ENCODE results near the gene RALGPS1. TPM values are rescaled to one million over a fixed set of nuclear protein-coding genes. Genes with fewer than 3 reads are reported as not detected.
A peak's percentile ranks its signal among the peaks of the same experiment; 100 is the strongest.

The RALGPS1 gene
- total RNA-seq, 4 donors from 2014 or later, result 7.3 to 22.4 (median 15.4) TPM

DNA sequence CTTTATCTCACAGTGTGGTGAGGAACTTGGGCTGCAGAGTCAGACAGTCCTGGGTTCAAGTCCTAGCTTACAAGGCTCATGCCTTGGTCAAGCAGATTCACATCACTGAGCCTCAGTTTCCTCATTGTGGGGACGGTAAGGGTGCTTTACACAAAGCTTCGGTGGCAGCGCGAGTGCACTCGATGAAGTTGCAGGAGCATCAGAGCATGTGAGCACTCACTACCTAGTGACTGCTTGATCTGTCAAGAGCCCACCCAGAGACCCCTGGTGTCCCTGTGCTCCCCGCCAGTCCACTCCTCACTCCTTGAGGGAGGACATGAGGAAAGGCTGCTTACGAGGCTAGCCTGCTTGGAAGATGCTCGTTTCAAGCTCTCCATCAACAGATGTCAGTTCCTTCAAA lies 293.8 kb downstream of the RALGPS1 start:
- no peak for TF ChIP-seq POLR2A (IDR thresholded peaks at IDR 0.05)
- 97 to 98% methylated on average over 8 of the region's 8 CpGs for WGBS, 2 donors
- intact Hi-C loops (cut with DNase I; ENCODE audit: low total_unique reads), result no loop called here
- DNase-seq (ENCODE audit: low spot score in 2 of 2), result no peak
- no peak overlapping the region for H3K4me3 ChIP-seq (ENCODE audit: low read depth, poor library complexity, severe bottlenecking)

DNA sequence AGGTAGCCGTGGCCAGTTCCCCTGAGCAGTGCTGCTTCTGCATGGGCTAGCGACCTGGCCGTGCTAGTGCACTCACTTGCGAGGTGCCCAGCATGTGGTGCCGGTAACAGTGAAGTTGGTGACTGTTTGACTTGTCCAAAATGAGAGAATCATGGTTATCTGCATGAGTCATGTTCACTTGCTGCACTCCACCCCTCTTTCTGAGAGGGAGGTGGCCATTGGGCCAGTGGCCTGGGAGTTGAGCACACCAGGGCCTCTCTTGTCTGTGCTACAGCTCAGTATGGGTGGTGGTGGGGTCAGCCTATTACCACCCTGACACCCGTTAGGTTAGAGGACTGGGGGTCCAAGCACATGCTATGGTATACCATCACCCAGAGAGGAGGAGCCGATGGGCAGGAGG lies 294.6 kb downstream of the RALGPS1 start:
- DNase-seq (ENCODE audit: low spot score in 2 of 2), result no peak
- TF ChIP-seq, protein P1, sequence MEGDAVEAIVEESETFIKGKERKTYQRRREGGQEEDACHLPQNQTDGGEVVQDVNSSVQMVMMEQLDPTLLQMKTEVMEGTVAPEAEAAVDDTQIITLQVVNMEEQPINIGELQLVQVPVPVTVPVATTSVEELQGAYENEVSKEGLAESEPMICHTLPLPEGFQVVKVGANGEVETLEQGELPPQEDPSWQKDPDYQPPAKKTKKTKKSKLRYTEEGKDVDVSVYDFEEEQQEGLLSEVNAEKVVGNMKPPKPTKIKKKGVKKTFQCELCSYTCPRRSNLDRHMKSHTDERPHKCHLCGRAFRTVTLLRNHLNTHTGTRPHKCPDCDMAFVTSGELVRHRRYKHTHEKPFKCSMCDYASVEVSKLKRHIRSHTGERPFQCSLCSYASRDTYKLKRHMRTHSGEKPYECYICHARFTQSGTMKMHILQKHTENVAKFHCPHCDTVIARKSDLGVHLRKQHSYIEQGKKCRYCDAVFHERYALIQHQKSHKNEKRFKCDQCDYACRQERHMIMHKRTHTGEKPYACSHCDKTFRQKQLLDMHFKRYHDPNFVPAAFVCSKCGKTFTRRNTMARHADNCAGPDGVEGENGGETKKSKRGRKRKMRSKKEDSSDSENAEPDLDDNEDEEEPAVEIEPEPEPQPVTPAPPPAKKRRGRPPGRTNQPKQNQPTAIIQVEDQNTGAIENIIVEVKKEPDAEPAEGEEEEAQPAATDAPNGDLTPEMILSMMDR (IDR thresholded peaks at IDR 0.05), result no peak
- TF ChIP-seq POLR2A (IDR thresholded peaks at IDR 0.05), result no peak
- WGBS, 2 donors, result 79 to 90% methylated on average over 6 to 7 of the region's 7 CpGs
- H3K4me3 ChIP-seq (ENCODE audit: low read depth, poor library complexity, severe bottlenecking), result no peak overlapping the region
- intact Hi-C loops (cut with DNase I; ENCODE audit: low total_unique reads), result no loop called here

DNA sequence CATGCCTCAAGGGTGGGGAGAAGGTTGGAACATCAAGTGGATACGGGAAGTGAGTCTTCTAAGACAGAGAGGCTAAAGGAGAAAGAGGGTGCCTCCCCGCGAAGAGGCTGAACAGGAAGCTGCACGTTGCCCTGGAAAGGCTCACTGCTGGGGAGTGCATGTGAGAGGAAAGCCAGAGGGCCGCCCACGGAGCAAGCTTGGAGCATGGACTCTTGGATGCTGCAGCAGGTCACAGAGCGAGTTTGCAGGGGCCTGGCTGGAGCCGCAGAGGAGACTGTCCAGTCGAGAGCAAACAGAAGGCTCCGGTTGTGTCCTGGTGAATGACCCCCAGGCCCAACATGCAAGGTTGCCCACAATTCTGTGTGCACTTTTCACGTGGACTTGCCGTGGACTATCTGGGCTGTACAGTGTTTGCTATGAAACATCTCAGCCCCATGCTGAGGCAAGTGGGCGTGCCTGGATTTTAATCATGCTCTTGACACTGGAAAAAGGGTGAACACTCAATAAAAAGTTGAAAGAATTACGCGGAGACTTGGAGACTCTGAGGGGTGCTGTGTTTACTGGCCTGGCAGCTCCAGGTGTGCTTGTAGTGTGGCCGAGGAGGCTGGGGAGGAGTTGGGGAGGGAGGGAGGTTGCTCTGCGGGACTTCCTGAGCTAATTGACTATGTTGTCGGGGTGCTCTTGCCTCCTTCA lies 295.5 kb downstream of the RALGPS1 start:
- no peak overlapping the region for H3K4me3 ChIP-seq (ENCODE audit: low read depth, poor library complexity, severe bottlenecking)
- WGBS, 2 donors, result 65 to 70% methylated on average over 17 to 18 of the region's 18 CpGs
- intact Hi-C loops (cut with DNase I; ENCODE audit: low total_unique reads), result no loop called here
- no peak for TF ChIP-seq POLR2A (IDR thresholded peaks at IDR 0.05)
- TF ChIP-seq, protein P1 (IDR thresholded peaks at IDR 0.05), result no peak
- DNase-seq (ENCODE audit: low spot score in 2 of 2), result no peak

DNA sequence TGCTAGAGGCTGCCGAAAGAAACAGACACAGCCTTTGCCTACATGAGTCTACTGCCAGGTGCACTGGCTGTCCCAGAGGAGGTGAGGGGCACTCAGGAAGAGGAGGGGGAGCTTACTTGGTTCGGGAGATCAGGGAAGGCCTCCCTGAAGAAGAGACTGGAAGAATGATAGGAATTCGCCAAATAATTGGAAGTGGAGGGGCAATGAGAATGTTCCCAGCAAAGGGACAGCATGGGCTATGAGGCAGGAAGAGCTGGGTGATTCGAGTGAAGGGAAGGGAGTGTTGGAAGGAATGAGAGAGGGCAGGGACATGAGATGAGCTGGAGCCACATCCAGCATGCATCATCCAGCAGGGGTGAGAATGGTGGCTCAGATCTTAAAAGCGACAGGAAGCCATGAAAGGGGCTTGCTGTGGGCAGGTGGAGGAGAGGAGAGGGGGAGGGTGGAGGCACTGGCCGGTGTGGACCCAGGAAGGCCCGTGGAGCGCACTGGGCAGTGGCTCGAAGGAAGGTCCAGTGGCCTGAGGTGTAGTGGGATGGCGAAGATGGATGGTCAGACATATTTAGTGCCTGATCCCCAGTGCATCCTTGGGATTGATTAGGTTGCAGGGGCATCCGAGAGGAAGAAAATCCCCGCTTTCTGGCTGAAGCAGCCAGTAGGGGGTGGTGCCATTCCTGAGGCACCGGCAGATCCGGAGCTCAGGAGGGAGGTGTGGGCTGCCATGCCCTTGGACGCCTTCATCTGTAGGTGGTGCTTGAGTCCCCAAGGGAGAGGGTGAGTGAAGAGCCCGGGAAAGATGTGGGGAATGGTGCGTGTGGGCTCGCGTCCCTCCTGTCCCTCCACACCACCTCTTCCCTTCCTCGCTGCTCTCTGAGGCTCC lies 296.5 kb downstream of the RALGPS1 start:
- H3K4me3 ChIP-seq (ENCODE audit: low read depth, poor library complexity, severe bottlenecking), result no peak overlapping the region
- TF ChIP-seq POLR2A (IDR thresholded peaks at IDR 0.05), result no peak
- TF ChIP-seq, protein P1 (IDR thresholded peaks at IDR 0.05), result no peak
- intact Hi-C loops (cut with DNase I; ENCODE audit: low total_unique reads), result no loop called here
- 90 to 92% methylated on average over 20 of the region's 20 CpGs for WGBS, 2 donors
- peak in 1 of 2 donors; percentile 46 for DNase-seq (ENCODE audit: low spot score in 2 of 2)

DNA sequence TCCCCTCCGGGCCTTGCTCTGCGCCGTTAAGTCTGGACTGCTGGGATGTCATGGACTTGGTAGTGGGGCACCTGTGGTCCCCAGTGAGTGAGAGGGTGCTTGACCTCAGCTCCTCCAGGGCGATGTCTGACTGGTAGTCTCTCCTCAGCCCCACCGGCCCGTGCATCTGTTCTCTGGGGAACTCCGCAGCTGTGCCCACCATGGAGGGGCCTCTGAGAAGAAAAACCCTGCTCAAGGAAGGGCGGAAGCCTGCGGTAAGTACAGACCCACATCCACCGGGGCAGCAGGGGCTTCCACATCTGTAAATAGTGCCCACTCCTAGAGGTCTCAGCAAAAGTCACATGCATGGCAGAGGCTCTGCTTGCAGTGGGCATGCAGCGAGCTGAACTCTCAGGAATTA lies 297.4 kb downstream of the RALGPS1 start:
- TF ChIP-seq, protein P1 (IDR thresholded peaks at IDR 0.05), result no peak
- no peak for DNase-seq (ENCODE audit: low spot score in 2 of 2)

DNA sequence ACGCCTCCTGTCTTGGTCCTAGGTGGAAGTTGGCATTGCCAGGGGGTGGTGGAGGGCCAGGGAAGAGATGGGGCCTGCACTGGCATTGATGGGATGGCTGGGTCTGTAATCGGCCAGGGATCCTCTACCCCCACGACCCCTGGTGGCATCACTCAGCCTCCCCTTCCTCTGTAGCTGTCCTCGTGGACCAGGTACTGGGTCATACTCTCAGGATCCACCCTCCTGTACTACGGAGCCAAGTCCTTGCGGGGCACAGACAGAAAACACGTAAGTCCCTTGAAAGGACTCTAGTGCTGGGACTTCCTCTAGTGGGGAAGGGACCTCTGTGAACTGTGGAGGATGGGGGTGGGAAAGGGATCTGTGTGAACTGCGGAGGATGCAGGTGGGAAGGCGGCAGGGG lies 297.9 kb downstream of the RALGPS1 start:
- no peak for TF ChIP-seq POLR2A (IDR thresholded peaks at IDR 0.05)
- TF ChIP-seq, protein P1 (IDR thresholded peaks at IDR 0.05), result no peak
- H3K4me3 ChIP-seq (ENCODE audit: low read depth, poor library complexity, severe bottlenecking), result no peak overlapping the region
- 83 to 89% methylated on average over 9 of the region's 9 CpGs for WGBS, 2 donors
- intact Hi-C loops (cut with DNase I; ENCODE audit: low total_unique reads), result no loop called here
- DNase-seq (ENCODE audit: low spot score in 2 of 2), result no peak

More for the DNA sequence above, 297.4 kb downstream of the RALGPS1 start:
- intact Hi-C loops (cut with DNase I; ENCODE audit: low total_unique reads), result no loop called here
- H3K4me3 ChIP-seq (ENCODE audit: low read depth, poor library complexity, severe bottlenecking), result no peak overlapping the region
- 92 to 96% methylated on average over 11 of the region's 11 CpGs for WGBS, 2 donors

Data from lower leg skin (tissue), 4 donors.